SKM-1 (cell line): ENCODE results near the gene NF2.
"Not testable (repeated sequence)": the region's sequence is repeated elsewhere in the genome, so short reads cannot be mapped to it uniquely, and the experiment has no call there.

Source experiments
- DNase-seq: peaks from one replicate; lab custom pipeline; 2025; ENCODE audit not compliant: unreplicated experiment; lab: John Stamatoyannopoulos, UW

Gene NF2

DNA sequence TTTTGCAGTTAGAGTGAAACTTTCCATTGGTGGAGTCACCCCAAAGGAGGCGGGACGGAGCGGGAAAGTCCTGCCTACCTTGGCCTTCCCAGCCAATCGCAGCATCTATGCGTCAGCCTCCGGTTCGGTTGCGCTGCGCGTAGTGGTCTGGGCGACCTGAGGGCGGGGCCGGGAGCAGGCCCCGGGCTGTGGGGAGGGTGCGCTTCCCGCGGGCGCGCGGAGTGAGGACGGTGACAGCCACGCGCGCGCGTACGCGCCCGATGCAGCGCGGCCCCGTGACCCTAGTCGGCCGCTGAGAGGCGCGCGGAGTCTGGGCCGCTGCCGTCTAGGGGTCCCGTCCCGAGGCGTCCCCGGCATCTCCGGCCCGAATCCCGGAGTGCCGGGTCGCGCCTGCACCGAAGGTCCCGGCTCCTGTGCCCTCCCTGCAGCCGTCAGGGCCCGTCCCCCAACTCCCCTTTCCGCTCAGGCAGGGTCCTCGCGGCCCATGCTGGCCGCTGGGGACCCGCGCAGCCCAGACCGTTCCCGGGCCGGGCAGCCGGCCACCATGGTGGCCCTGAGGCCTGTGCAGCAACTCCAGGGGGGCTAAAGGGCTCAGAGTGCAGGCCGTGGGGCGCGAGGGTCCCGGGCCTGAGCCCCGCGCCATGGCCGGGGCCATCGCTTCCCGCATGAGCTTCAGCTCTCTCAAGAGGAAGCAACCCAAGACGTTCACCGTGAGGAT, at the start of gene NF2:
TSS of gene NF2 (plus strand) at position 276 of the 718 bp plus-strand sequence. CDS start at position 642, 366 bp downstream.
- peak; percentile 97 for DNase-seq

DNA sequence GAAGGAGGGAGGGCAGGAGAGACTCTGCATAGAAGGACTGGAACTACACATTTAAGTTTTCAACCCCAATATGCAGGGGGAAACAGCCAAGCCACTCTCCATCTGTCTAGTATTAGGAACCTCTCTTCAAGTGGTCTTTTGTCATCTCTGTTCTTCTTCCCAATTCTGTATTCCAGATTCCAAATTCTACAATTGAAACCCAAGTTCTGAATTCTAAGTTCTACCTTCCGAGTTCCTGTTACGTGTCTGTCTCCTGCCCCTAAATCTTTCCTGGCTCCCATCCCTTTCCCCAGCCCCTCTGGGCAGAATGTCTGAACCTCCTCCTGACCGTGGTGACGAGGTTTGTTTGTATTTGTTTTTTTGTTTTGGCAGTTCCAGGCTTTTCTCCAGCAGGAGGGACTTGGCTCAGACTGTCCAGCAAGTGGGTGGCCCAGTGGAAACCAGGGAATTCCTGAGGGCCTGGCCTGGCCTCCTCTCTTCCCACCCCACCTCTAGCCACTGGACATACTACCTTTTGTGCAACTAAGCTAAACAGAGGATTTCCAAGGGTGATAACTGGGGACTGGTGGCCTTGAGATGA, 48.3 kb upstream of the NF2 start:
- no peak for DNase-seq

DNA sequence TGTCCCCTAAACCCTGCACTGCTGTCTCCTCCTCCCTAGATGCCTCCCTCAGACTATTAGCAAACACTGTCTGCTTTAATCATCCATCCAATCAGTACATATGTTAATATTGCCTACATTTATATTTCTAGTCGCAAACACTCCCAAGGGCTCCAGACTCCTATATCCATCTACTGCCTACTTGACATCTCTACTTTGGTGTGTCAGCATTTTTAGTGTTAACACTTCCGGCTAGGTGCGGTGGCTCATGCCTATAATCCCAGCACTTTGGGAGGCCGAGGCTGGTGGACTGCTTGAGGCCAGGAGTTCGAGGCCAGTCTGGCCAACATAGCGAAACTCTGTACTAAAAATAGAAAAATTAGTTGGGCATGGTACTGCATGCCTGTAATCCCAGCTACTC, 44.4 kb upstream of the NF2 start:
- no peak for DNase-seq

DNA sequence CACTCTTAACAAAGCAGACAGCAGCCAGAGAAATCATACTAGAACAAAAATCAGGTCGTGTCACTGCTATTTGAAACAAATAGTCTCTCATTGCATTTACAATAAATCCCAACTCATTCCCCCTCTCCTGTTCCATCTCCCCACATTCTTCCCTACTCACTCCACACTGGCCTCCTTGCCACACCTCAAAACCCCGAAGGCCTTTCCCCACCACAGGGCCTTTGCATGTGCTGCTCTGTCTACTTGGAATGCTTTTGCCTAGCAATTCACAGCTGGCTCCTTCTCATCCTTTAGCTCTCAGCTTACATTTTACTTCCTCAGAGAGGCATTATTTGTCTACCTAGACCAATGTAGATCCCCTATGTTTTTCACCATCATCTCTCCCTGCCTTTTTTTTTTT, 43.6 kb upstream of the NF2 start:
- no peak for DNase-seq

DNA sequence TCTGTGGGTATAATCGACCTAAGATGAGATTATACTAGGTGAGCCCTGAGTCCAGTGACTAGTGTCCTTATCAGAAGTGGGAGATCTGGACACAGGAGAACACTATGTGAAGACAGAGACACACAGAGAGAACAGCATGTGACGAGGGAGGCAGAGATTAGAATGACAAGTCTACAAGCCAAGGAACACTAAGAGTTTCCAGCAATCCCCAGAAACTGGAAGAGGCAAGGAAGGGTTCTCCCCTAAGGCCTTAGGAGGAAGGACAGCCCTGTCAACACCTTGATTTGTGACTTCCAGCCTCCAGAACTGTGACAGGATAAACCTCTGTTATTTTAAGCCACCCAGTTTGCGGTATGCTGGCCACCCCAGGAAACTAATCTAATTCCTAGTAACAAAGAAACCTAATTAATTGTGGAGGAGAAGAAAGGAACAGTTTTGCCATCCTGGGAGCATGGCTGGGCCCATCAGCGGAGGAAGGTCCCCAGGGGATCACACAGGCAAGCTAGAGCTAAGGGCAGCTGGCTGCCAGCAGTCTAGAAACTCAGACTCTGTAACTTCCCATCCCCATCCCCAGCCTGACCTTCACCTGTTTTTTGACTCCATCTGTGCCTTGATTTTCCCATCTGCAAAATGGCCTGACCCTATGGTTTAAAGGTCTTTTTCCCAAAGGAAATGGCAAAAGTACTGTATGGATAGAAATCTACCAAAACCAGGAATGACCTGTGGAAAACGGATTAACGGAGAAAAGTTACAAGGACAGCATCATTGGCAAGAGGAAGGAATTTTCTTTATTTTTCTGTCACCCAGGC, 39.6 kb upstream of the NF2 start:
- no peak for DNase-seq

DNA sequence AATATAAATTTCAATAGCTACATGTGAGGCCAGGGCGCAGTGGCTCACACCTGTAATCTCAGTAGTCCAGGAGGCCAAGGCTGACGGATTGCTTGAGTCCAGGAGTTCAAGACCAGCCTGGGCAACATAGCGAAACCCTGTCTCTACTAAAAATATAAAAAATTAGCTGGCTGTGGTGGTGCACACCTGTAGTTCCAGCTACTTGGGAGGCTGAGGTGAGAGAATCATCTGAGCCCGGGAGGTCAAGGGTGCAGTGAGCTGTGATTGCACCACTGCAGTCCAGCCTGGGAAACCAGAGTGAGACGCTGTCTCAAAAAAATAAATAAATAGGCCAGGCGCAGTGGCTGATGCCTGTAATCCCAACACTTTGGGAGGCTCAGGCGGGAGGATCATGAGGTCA, 36.9 kb upstream of the NF2 start:
- DNase-seq, result not testable (repeated sequence)

DNA sequence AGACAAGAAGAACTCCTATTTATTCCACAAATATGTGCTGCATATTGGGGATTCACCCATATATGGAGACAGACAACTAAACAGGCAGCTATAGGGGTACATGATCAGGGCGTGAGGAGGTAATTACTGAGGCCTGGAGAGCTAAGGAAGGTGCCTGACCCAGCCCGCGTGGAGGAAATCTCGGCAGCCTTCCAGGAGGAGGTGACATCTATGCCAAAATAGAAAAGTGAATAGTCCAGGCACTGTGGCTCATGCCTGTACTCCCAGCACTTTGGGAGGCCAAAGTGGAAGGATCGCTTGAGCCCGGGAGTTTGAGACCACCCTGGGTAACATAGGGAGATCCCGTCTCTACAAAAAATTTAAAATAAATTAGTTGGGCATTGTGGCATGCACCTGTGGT, 36.1 kb upstream of the NF2 start:
- no peak for DNase-seq

DNA sequence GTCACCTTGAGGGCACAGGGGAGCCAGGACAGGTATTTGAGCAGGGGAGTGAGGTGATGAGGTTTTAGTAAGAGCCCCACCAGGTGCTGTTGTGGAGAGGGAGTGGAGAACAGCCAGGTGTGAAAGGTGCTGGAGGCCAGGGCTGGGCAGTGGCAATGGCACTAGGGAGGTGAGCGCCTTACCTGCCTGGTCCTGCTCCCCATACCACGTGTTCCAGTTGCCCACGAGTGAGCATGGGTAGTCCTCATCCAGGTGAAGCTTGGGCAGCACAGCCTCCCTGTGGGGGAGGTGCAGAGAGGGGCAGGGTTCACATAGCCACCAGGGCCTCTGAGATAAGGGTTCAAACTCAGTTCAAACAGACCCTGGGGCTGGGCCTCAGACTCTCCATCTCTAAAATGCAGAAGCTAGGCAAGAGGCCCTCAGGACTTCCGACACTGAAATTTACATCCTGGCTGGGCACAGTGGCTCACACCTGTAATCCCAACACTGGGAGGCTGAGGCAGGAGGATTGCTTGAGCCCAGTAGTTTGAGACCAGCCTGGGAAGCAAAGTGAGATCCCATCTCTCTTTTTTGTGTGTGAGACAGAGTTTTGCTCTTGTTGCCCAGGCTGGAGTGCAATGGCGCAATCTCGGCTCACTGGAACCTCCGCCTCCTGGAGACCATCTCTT, 34.3 kb upstream of the NF2 start:
- no peak for DNase-seq

DNA sequence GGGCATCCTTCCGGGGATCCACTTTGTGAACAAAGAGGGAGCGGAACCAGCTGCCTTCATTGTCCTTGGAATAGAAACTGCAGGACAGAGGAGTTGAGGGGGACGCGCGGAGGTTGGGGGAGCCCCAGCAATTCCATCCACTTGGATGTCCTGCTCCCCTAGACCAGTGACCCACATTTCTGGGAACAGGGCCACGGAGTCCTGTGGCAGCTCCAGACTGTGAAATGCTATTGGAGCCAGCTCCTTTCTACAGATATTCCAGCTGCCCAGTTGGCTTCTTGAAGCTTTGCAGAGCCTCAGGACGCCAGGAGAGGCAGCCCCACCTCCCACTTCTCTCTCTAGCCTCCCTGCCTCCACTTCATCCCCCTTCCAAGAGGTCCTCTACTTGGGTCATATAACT, 33.0 kb upstream of the NF2 start:
- DNase-seq, result no peak

DNA sequence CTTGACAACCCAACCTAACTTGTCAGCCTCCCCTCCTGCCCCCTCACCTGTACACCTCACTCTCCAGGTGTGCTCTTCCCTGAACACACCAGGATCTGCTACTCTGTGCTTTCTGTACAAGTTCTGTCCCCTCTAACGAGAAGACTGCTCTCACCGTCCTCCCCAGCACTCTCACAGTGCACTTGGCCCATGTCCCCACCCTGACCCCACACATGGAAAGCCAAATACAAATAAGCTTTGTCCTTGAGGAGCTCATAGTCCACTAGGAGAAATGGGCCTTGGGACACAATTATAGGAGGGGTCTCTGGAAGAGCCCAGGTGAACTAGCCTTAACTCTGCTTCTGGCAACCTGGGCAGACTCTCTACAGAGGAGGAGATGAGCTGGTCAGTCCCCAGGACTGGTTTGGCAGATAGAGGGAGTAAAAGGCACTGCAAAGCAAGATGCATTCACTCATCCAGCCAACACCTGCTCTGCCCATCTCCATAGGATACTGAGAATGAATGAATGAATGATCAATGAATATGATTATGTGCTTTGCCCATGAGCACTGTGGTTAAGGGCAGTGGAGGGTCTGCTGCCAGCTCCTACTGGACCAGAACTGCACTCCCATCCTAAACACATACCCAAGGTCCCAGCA, 32.4 kb upstream of the NF2 start:
- no peak for DNase-seq

DNA sequence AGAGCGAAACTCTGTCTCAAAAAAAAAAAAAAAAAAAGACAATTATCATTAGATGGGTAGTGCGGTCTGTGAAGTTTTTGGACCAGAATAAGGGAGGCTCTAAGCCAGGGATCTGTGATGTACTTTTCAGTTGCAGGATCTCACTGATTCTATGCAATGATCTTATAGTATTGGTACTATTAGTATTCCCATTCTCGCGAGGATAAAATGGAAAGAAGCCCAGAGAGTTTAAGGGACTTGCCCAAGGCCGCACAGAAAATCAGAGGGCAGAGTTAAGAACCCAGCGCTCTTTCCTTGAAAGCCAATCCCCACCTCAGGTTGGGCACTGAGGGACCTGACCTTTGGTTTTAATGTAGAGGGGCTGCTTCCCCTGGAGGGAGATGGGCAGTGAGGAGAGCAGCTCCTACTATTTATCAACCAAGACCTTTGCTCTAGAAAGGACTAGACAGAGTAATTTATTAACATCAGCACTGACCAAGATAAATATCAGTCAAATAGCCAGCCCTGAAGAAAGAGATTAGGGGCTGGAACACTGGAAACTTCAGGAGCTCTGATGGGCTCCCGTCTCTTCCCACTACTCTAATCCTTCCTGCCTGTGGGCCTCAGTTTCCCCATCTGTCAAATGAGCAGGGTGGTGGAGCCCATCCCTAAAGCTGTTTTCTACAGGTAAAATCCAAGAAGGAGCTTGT, 28.5 kb upstream of the NF2 start:
- DNase-seq, result no peak

DNA sequence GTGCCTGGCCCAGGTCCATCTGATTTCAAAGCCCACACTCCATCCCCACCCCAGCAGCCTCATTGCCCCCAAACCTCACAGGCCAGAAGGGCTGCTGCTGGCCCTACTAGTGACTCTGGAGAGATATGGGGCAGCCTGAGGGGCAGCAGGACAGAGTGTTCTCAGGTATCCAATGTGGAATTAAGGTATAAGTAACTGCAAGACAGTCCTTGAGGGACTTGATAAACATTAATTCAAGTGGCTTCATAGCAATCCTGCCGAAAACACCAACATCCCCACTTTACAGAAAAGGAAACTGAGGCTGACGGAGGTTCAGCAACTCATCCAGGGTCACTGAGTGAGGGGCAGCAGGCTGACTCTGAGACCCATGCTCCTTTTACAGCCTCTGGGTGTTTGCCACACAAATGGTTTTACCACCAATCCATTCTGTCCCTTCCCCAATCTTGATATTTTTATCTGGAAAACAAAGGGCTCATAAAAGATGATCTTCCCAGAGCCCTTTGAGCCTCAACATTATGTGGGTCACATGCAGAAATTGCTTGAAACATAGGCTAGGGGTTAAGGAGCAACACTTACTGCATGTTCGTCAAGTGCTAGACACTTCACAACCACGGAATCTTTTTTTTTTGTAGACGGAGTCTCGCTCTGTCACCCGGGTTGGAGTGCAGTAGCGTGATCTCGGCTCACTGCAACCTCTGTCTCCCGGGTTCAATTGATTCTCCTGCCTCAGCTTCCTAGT, 24.8 kb upstream of the NF2 start:
- DNase-seq, result no peak

DNA sequence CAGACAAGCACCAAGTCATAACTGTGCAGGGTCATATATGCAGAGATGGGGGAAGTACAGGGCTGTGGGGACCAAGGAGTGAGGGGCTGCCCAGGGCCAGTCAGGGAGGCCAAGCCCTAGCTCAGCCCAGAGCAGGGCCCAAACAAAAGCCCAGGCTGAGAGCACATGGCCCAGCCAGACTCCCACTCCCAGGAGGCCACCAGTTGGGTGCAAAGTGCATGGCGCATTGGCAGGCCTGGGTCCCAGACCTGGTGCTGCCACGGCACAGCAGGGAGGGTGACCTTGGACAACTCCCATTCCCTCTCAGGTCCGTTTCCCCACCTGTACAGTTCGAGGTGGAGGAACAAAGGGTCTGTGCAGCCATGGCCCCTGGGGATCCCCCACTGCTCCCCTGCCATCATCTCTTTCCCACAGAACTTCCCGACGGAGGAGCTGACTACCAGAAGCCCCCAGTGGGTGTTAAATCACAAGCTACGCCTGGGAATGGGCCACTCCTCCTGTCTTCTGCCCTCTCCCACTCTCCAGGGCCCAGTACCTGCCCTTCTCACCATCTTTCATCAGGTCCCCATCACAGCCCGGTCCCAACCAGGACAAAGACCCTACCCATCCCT, 23.1 kb upstream of the NF2 start:
- DNase-seq, result no peak

DNA sequence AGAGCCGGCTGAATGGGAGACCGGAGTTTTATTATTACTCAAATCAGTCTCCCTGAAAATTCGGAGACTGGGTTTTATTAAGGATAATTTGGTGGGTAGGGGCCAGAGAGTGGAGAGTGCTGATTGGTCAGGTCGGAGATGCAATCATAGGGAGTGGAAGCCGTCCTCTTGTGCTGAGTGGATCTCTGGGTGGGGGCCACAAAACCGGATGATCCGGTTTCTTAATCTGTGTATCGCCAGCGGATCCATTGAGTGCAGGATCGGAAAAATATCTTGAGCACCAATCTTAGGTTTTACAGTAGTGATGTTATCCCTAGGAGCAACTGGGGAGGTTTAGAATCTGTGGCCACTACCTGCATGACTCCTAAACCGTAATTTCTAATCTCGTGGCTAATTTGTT, 21.6 kb upstream of the NF2 start:
- no peak for DNase-seq

DNA sequence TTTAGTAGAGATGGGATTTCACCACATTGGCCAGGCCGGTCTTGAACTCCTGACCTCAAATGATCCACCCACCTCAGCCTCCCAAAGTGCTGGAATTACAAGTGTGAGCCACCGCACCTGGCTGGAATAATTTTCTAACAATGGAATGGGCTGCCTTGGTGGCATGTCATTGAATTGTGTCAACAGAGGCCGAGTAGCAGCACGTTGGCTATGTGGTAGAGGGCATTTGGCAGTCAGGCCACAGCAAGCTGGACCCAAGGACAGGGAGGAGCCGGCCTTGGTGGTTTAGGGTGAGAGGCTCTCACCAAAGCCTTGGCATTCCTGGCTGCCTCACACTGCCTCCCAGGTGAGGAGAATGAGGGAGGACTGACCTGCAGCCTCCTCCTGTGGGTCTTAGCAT, 18.5 kb upstream of the NF2 start:
- no peak for DNase-seq

DNA sequence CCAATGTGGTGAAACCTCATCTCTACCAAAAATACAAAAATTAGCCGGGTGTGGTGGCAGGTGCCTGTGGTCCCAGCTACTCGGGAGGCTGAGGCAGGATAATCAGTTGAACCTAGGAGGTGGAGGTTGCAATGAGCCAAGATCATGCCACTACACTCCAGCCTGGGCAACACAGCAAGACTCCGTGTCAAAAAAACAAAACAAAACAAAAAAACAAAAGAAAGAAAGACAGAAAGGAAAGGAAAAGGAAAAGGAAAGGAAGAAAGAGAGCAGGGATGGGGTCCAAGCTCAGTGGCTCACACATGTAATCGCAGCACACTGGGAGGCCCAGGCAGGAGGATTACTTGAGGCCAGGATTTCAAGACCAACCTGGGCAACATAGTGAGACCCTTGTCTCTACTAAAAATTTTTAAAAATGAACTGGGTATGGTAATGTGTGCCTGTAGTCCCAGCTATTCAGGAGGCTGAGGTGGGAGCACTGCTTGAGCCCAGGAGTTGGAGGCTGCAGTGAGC, 17.2 kb upstream of the NF2 start:
- DNase-seq, result not testable (repeated sequence)

DNA sequence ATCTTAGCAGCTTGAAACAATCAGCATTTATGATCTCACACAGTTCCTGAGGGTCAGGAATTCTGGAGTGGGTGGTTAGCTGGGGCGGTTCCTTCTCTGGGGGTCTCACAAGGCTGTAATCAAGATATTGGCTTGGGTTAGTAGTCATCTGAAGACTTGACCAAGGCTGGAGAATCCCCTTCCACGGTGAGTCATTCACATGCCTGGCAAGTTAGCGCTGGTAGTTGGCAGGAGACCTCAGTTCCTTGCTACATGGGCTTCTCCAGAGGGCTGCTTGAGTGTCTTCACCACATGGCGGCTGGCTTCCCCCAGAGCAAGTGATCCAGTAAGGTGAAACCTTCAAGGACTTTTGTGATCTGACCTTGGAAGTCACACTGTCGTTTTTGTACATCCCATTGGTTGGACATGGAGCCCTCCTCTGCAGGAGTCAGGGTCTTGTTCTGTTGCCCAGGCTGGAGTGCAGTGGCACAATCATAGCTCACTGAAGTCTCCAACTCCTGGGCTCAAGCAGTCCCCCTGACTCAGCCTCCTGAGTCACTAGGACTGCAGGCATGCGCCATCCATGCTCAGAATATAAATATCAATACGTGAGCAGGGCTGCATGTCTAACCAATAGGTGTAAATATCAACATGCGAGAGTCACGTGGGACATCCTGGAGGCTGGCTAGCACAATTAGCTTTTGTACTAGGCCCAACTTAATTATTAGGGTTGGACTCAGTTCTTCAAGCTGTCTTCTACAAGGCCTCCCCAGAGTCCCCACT, 15.3 kb upstream of the NF2 start:
- DNase-seq, result no peak

DNA sequence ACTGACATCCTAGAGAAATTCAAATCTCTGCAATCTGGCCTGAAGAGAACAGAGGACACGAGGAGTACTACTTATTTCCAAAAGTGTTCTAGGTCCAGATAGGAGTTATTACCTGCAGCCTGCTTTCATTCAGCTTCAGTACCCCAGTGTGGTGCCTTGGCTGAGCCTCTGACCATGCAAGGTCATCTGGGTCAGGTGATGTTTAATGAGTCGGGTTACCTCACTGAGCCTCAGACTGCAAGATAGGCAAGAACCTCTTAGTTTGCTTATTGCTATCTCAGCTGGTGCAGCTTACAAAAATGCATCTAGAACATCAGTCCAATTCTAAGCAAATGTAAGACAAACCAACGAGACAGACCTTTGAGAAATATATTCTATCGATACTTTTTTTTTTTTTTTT, 9.5 kb upstream of the NF2 start:
- no peak for DNase-seq

DNA sequence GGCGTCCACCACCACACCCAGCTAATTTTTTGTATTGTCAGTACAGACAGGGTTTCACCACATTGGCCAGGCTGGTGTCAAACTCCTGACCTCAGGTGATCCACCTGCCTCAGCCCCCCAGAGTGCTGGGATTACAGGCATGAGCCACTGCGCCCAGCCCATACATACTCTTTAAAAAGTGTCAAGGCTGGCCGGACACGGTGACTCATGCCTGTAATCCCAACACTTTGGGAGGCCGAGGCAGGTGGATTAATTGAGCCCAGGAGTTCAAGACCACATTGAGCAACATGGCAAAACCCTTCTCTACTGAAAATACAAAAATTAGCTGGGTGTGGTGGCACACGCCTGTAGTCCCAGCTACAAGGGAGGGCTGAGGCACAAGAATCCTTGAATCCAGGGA, 9.0 kb upstream of the NF2 start:
- not testable (repeated sequence) for DNase-seq
